ENCODE results near the gene HMCN1. TPM values are rescaled to one million over a fixed set of nuclear protein-coding genes. Genes with fewer than 3 reads are reported as not detected.

The HMCN1 gene
- total RNA-seq, 2 donors from 2014 or later, result 6.5 to 7.4 TPM

GRCh38 chr1:185837711-185838110, 103.5 kb downstream of the HMCN1 start:
- H3K27me3 Mint-ChIP-seq (ENCODE audit: insufficient read depth), result no peaks in the 10 kb centered on the region
- WGBS, 2 experiments (ENCODE audit: insufficient coverage in 1 of 2, insufficient read length in 1 of 2), result 84 to 88% methylated on average over 1 of the region's 1 CpG
- Histone ChIP-seq H3K36me3 (ENCODE audit: control insufficient read depth, insufficient read depth, low read length) (no peaks in the 10 kb centered on the region), H3K9me3 (ENCODE audit: control insufficient read depth, low read length) (no peaks in the 10 kb centered on the region), H3K27ac (ENCODE audit: low read depth, low read length) (no peak overlapping the region), H3K4me1 (ENCODE audit: control insufficient read depth, insufficient read depth, low read length) (no peaks in the 10 kb centered on the region), H3K9ac (ENCODE audit: extremely low read depth, low read length, poor library complexity, severe bottlenecking) (no peak overlapping the region), H3K4me3 (ENCODE audit: low read length) (no peak overlapping the region), H3K27me3 (ENCODE audit: control insufficient read depth, insufficient read depth, low read length, poor library complexity, severe bottlenecking) (no peaks in the 10 kb centered on the region)
- DNase-seq, result no peak
- H3K27ac Mint-ChIP-seq, result no peak overlapping the region
- H3K9me3 Mint-ChIP-seq, result no peaks in the 10 kb centered on the region
- no peak for TF ChIP-seq CTCF (conservative IDR thresholded peaks at IDR 0.05)
- no peaks in the 10 kb centered on the region for H3K36me3 Mint-ChIP-seq (ENCODE audit: low read depth)
- H3K4me1 Mint-ChIP-seq, result peaks cover 1% of the 10 kb centered on the region
- H3K4me3 Mint-ChIP-seq, result no peak overlapping the region

DNA sequence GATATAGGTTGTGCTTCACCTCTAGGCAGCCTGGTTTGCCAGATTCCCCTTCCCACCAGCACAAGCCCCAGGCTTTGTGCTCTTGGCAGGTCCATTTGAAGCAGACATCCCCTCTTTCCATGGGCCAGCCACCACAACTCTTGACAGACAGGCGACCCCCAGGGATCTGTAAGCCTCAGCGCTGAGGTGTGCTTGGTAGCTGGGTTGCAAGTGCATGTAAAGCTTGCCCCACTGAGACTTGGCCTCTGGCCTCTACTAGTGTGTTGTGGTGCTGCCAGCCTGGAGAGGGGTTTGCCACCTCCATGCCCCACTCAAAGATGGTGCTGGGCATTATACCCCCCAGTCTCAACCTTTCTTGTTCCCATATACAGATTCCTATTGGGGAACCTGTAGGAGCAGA, 103.9 kb downstream of the HMCN1 start:
- H3K27me3 ChIP-seq (ENCODE audit: control insufficient read depth, insufficient read depth, low read length, poor library complexity, severe bottlenecking), result no peaks in the 10 kb centered on the region
- no peaks in the 10 kb centered on the region for H3K36me3 ChIP-seq (ENCODE audit: control insufficient read depth, insufficient read depth, low read length)
- 86 to 93% methylated on average over 1 to 2 of the region's 2 CpGs for WGBS, 2 experiments (ENCODE audit: insufficient coverage in 1 of 2, insufficient read length in 1 of 2)
- Mint-ChIP-seq H3K4me3 (no peak overlapping the region), H3K27ac (no peak overlapping the region), H3K27me3 (ENCODE audit: insufficient read depth) (no peaks in the 10 kb centered on the region), H3K36me3 (ENCODE audit: low read depth) (no peaks in the 10 kb centered on the region), H3K9me3 (no peaks in the 10 kb centered on the region), H3K4me1 (peaks cover 5% of the 10 kb centered on the region)
- H3K4me1 ChIP-seq (ENCODE audit: control insufficient read depth, insufficient read depth, low read length), result no peaks in the 10 kb centered on the region
- DNase-seq, result no peak
- no peaks in the 10 kb centered on the region for H3K9me3 ChIP-seq (ENCODE audit: control insufficient read depth, low read length)
- no peak overlapping the region for H3K4me3 ChIP-seq (ENCODE audit: low read length)
- no peak overlapping the region for H3K27ac ChIP-seq (ENCODE audit: low read depth, low read length)
- no peak for TF ChIP-seq CTCF (conservative IDR thresholded peaks at IDR 0.05)
- no peak overlapping the region for H3K9ac ChIP-seq (ENCODE audit: extremely low read depth, low read length, poor library complexity, severe bottlenecking)

DNA sequence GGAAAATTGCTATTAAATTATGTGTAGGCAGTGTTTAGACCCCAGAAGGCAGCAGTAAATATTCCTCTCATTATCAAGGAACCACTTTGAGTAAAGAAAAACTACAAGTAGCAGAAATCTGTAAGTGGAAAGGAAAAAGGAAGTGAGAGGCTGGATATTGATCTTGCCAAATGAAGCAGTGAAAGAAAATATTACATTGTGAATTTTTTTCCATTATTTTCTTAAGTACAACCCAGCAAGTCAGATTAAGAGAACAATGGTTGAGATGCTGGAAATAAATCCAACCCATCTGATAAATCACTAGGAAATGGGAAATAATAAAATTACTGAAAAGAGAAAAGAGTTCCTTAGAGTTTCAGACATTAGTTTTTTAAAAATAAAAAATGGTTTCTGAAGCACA, 106.7 kb downstream of the HMCN1 start:
- Mint-ChIP-seq H3K27me3 (ENCODE audit: insufficient read depth) (no peaks in the 10 kb centered on the region), H3K4me1 (peaks cover 11% of the 10 kb centered on the region), H3K9me3 (no peaks in the 10 kb centered on the region), H3K27ac (no peak overlapping the region), H3K4me3 (no peak overlapping the region), H3K36me3 (ENCODE audit: low read depth) (no peaks in the 10 kb centered on the region)
- Histone ChIP-seq H3K9me3 (ENCODE audit: control insufficient read depth, low read length) (no peaks in the 10 kb centered on the region), H3K36me3 (ENCODE audit: control insufficient read depth, insufficient read depth, low read length) (no peaks in the 10 kb centered on the region), H3K4me1 (ENCODE audit: control insufficient read depth, insufficient read depth, low read length) (no peaks in the 10 kb centered on the region), H3K9ac (ENCODE audit: extremely low read depth, low read length, poor library complexity, severe bottlenecking) (no peak overlapping the region), H3K4me3 (ENCODE audit: low read length) (no peak overlapping the region), H3K27me3 (ENCODE audit: control insufficient read depth, insufficient read depth, low read length, poor library complexity, severe bottlenecking) (no peaks in the 10 kb centered on the region), H3K27ac (ENCODE audit: low read depth, low read length) (no peak overlapping the region)
- no peak for TF ChIP-seq CTCF (conservative IDR thresholded peaks at IDR 0.05)
- DNase-seq, result no peak

Data from endodermal cell (in vitro differentiated cells).